Effector memory CD4-positive, alpha-beta T cell (primary cell): ENCODE measurements around the gene NPSR1.
"Not testable (repeated sequence)": the region's sequence is repeated elsewhere in the genome, so short reads cannot be mapped to it uniquely, and the experiment has no call there.

Experiments
- DNase-seq, 3 donors: peaks; one replicate each; pipeline ENCODE4 v3.0.0-alpha.2; 2020
- H3K27ac ChIP-seq: 2 replicates; pipeline ENCODE4 v1.7.0; 2013; ENCODE audit warnings: mild to moderate bottlenecking, low read length, moderate library complexity; ENCODE audit not compliant: insufficient read depth, poor library complexity, severe bottlenecking
- H3K27me3 ChIP-seq: replicated peaks from 2 replicates; pipeline ENCODE4 v1.7.0; 2013; ENCODE audit warnings: mild to moderate bottlenecking, low read length; ENCODE audit not compliant: insufficient read depth, control insufficient read depth, poor library complexity, severe bottlenecking
- H3K36me3 ChIP-seq: 2 replicates; pipeline ENCODE4 v1.7.0; 2013; ENCODE audit warnings: mild to moderate bottlenecking, low read length, moderate library complexity; ENCODE audit not compliant: control insufficient read depth, insufficient read depth
- H3K4me1 ChIP-seq: 2 replicates; pipeline ENCODE4 v1.7.0; 2013; ENCODE audit warnings: low read length, mild to moderate bottlenecking; ENCODE audit not compliant: control insufficient read depth, insufficient read depth, poor library complexity, severe bottlenecking
- H3K4me3 ChIP-seq: 2 replicates; pipeline ENCODE4 v1.7.0; 2013; ENCODE audit warnings: low read length, low read depth, mild to moderate bottlenecking; ENCODE audit not compliant: insufficient read depth, poor library complexity, severe bottlenecking
- H3K9me3 ChIP-seq: 2 replicates; pipeline ENCODE4 v1.7.0; 2013; ENCODE audit warnings: mild to moderate bottlenecking, low read length, moderate library complexity; ENCODE audit not compliant: control insufficient read depth

Gene NPSR1

DNA sequence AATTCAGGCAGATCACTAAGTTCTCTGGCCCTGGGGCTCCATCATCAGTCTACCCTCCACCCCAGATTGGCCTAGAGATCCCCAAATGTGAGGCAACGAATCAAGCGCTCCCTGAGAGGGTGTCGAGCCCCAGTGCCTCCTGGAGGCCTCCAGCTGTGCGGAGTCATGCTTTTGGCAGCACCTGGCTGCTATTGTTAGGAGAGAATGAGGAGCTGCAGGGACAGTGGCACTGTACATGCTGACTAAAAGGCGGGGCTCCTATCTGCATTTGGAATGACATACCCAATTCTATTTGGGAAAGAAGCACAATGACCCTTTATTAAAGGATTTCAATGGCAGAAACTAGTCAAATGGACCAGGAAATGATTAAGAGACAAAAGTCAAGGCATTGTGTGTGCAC is 217.5 kb downstream of the NPSR1 start:
- H3K9me3 ChIP-seq, result no peaks in the 10 kb centered on the region
- H3K4me1 ChIP-seq, result no peaks in the 10 kb centered on the region
- H3K27me3 ChIP-seq, result no peaks in the 10 kb centered on the region
- no peak overlapping the region for H3K4me3 ChIP-seq
- no peak for DNase-seq
- no peaks in the 10 kb centered on the region for H3K36me3 ChIP-seq
- H3K27ac ChIP-seq, result no peak overlapping the region

DNA sequence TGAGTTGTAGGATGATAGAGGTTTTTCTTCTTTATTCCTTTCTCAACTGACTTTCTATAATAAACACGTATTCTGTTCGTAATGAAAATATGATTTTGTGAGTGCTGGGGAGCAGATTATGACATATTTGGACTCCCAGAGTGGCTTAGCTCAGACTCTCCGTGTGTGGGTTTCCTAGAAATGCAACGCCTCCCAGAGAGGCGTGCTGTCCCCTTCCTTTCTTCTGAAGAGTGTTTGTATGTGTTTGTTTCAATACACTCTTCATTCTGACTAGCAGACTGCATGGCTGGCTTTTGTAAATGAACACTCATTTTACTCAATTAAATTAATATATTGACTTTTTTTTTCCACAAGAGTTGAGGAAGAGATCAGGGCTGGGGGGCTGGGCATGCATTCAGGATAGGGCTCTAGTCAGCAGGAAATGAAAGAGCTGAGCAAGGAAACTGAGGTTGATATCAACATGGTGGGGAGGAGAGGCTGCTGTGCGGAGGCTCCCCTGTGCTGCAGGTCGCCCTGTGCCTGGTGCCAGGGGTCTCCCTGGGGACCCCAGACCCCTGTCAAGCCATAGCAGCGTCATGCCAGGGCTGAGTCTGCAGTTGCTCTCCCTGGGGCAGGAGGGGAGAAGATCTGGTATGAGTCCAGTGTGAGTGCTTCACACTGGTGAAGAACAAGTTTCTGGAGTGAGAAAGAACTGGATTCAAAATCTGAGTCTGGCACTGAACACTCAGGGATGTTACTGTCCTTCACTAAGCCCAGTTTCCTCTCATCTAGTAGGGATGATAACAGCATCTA is 221.1 kb downstream of the NPSR1 start:
- H3K9me3 ChIP-seq, H3K27ac ChIP-seq, DNase-seq, H3K4me3 ChIP-seq, H3K4me1 ChIP-seq, H3K36me3 ChIP-seq, H3K27me3 ChIP-seq: not testable (repeated sequence)

DNA sequence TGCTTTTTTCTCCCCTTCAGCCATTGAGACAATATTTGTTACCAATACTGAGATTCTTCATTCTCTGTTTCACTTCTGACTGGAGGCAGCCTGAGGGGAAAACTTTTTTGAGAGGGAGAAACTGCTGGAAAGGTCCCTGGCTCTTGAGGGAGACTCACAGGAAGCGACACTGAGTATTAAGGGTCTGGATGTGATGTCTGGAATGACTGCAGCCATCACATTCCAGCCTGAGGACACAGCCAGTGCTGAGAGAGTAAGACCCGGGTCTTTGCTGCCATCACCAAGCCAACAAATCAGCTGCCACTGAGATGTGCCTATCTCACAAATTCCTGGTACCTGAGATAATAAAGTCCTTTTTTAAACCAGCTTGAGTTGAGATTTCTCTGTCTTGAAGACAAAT is 221.9 kb downstream of the NPSR1 start:
- no peak overlapping the region for H3K27ac ChIP-seq
- H3K4me3 ChIP-seq, result no peak overlapping the region

DNA sequence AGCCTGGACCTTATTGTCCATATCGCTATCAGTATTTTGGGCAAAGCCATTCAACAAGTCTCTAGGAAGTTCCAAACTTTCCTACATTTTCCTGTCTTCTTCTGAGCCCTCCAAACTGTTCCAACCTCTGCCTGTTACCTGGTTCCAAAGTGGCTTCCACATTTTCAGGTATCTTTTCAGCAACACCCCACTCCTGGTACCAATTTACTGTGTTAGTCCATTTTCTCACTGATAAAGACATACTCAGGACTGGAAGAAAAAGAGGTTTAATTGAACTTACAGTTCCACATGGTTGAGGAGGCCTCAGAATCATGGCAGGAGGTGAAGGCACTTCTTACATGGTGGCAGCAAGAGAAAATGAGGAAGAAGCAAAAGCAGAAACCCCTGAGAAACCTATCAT is 225.8 kb downstream of the NPSR1 start:
- not testable (repeated sequence) for H3K9me3 ChIP-seq, H3K4me3 ChIP-seq, H3K27me3 ChIP-seq, H3K4me1 ChIP-seq, DNase-seq, H3K27ac ChIP-seq, H3K36me3 ChIP-seq

More for the DNA sequence above, 221.9 kb downstream of the NPSR1 start:
- Histone ChIP-seq H3K36me3 (no peaks in the 10 kb centered on the region), H3K9me3 (no peaks in the 10 kb centered on the region), H3K27me3 (no peaks in the 10 kb centered on the region), H3K4me1 (no peaks in the 10 kb centered on the region)
- no peak for DNase-seq

DNA sequence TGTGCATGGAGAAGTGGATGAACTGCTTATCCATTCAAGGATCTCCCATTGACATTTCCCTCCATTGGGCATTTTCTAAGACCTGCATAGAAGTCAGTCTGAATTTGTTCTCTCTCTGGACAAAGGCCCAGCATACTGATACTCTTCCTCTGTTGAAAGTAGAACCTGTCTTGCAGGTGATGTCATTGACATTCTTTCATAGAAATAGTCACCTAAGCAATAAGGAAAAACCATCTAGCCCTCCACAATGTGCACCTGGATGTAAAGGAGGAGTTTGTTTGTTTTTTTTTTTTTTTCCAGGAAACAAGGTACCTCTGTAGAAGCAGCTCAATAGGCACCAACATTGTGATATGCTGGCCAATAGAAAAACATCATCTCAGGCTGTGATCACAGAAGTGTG is 228.8 kb downstream of the NPSR1 start:
- Histone ChIP-seq H3K4me1 (no peaks in the 10 kb centered on the region), H3K4me3 (no peak overlapping the region), H3K9me3 (no peaks in the 10 kb centered on the region), H3K36me3 (no peaks in the 10 kb centered on the region), H3K27ac (no peak overlapping the region), H3K27me3 (no peaks in the 10 kb centered on the region)
- no peak for DNase-seq

DNA sequence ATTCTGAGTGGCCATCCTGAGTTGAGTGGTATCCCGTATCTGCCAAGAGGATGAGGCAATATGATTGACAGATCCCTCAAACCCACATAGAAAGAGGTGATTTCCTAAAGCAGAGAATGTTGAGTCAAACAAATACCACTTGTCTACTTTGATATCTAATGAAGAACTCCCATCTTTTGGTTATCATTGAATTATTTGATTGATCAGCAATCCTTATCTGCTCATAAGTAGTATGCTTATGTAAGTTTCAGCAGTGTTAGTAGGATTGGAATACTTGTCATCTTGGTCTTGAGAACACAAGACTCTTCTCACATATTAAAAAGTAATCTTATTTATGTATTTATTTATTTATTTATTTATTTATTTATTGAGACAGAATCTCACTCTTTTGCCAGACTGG is 231.9 kb downstream of the NPSR1 start:
- no peaks in the 10 kb centered on the region for H3K36me3 ChIP-seq
- no peak overlapping the region for H3K4me3 ChIP-seq
- no peaks in the 10 kb centered on the region for H3K9me3 ChIP-seq
- DNase-seq, result no peak
- no peaks in the 10 kb centered on the region for H3K27me3 ChIP-seq
- no peaks in the 10 kb centered on the region for H3K4me1 ChIP-seq
- no peak overlapping the region for H3K27ac ChIP-seq

DNA sequence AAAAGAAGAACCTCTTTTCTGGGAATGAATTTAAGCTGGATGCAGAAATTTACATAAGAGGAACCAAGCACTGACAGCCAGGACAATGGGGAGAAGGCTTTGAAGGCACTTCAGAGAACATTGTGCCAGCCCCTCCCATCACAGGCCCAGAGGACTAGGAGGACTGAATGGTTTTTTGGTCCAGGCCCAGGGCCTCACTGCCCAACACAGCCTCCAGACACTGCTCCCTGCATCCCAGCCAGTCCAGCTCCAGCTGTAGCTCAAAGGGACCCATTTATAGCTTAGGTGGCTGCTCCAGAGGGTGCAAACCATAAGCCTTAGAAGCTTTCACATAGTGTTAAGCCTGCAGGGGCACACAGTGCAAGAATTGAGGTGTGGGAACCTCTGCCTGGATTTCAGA is 237.2 kb downstream of the NPSR1 start:
- Histone ChIP-seq H3K27me3 (no peaks in the 10 kb centered on the region), H3K9me3 (no peaks in the 10 kb centered on the region), H3K36me3 (no peaks in the 10 kb centered on the region), H3K4me3 (no peak overlapping the region), H3K27ac (no peak overlapping the region), H3K4me1 (no peaks in the 10 kb centered on the region)
- no peak for DNase-seq
